Adipose tissue (tissue), 3 donors: ENCODE measurements around the gene HOXC9. TPM values are rescaled to one million over a fixed set of nuclear protein-coding genes. Genes with fewer than 3 reads are reported as not detected.

Experiments used
- H3K27ac ChIP-seq: one replicate; pipeline ENCODE4 v1.5.1; 2013; ENCODE audit warnings: low read depth, low read length
- WGBS, 3 donors: extraction: QIAGEN DNeasy Blood & Tissue Kit; methylation state at CpG; one replicate each; pipeline ENCODE4 v1.1.7; 2013; 5-methylcytosine and 5-hydroxymethylcytosine counted together
- polyA plus RNA-seq, 3 donors: library from polyadenylated mRNA; stranded (reverse); fragments of 200-250 nt; gene quantifications; one replicate each; pipeline ENCODE4 v1.2.3, GENCODE V29; 2013
- donor health status: healthy with polysubstance abuse.
- donor health status: Bipolar disorder and iron deficiency.
- donor health status: healthy.

Gene HOXC9
- polyA plus RNA-seq, 3 donors: 0.28 to 1.0 (median 0.45) TPM

- no peak overlapping the region for H3K27ac ChIP-seq
- 4 to 10% (median 7%) methylated on average over 46 to 60 of the region's 60 CpGs for WGBS, 3 donors
These were observed 5.5 kb upstream of the HOXC9 start for GRCh38 chr12:53994264-53995001.

GRCh38 chr12:53995002-53995377 is 5.0 kb upstream of the HOXC9 start:
- WGBS, 3 donors: 5 to 7% (median 7%) methylated on average over 17 of the region's 17 CpGs
- no peak overlapping the region for H3K27ac ChIP-seq

- H3K27ac ChIP-seq: no peak overlapping the region
- WGBS, 3 donors: 3 to 9% (median 5%) methylated on average over 48 of the region's 48 CpGs
These were observed 4.4 kb upstream of the HOXC9 start for GRCh38 chr12:53995378-53996239.

GRCh38 chr12:53996240-53997203 is 3.4 kb upstream of the HOXC9 start:
- 33 to 51% (median 36%) methylated on average over 28 to 29 of the region's 29 CpGs for WGBS, 3 donors

DNA sequence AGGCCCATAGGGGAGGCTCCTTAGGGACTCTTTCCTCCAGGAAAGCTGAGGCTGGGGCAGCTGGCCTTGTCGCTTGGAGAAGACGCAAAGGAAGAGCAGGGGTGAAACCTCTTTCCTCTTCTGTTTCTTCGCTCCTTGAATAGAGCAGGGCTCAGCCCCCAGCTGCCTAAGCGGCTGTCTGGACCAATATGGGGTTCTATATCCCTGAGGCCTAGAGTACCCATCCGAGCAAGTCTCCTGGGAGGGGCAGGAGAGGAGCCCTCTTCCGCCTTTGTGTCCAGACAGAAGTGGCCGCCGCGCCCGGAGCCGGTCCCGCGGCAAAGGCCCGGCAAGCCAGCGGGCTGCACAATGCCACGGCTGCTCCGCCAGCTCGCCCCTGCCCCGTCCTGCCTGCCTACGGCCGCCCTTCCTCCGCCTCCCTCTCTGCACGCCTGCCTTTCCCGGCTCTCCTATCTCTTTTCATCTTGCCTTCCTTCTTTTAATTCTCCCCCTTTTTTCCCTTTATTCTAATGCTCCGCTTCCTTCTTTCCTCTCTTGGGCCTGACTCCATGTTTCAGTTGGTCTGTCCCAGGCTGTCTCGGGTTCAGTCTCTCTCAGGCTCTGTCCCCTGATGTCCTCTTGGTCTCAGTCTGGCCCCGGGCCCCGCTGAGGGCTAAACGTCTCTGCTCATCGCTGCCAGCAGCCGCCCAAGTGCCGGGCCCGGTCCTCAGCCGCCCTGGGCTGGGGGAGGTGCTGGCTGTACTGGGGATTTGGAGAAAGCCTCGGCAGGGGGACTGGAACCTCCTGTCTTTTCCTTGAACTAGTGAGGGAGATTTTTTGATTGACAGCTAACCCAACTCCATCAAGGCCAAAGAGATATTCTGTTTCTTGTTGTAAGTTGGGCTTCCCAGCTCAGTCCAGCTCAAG is 2.5 kb upstream of the HOXC9 start:
- no peak overlapping the region for H3K27ac ChIP-seq
- WGBS, 3 donors: 7 to 15% (median 13%) methylated on average over 35 of the region's 35 CpGs

More at GRCh38 chr12:53996240-53997203, 3.4 kb upstream of the HOXC9 start:
- H3K27ac ChIP-seq: no peak overlapping the region

DNA sequence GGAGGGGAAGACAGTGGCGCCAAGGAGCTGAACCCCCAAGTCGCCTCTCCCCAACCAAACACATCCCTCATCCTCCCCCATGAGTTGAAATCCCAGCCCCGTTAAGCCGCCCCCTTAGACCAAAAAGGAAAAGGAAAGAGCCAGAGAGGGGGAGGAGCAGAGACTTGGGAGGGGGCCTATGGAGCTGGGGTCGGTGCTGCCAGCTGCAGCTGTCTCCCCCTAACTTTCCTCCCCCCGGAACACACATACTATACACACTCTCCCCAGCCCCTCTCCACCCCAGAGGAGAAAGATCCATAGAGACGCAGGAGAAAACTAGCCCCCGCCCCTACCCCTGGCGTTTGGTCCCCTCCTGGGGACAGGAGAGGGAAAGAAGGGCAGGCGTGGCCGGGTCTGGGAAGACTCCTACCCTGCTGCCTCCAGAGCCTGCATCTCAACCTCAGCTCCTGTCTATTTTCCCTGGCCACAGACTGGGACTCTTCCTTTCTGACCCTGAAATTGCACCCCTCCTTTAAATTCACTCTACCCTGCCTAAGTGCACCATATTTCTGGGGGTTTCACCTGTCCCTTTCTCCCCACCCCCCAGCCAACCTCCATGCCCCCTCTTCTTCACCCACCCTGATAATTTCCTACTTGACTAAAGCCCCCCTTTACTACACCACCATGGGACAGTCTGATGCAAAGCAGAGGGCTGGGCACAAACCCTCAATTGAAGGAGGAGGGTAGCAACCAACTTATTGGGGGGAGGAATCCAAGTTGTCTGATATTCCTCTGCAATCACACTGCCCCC is 1.7 kb upstream of the HOXC9 start:
- 9 to 19% (median 15%) methylated on average over 10 to 11 of the region's 11 CpGs for WGBS, 3 donors
- H3K27ac ChIP-seq: no peak overlapping the region

DNA sequence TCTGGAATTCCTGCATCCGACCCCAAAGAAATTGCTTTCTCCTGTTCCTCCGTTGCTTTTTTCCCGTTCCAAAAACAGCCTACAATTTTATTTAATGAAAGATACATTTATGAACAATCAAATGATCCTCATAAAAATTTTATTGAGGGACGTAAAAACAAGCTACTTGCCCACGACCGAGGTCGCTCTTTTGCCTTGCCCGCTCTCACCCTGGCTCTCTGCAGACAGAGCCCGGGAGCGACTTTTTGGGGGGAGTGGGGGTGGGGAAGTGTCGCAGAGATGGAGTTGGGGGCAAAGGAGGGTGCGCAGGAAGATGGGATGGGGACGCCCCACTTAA is 1.1 kb upstream of the HOXC9 start:
- H3K27ac ChIP-seq: no peak overlapping the region
- 10 to 14% (median 12%) methylated on average over 13 of the region's 13 CpGs for WGBS, 3 donors

DNA sequence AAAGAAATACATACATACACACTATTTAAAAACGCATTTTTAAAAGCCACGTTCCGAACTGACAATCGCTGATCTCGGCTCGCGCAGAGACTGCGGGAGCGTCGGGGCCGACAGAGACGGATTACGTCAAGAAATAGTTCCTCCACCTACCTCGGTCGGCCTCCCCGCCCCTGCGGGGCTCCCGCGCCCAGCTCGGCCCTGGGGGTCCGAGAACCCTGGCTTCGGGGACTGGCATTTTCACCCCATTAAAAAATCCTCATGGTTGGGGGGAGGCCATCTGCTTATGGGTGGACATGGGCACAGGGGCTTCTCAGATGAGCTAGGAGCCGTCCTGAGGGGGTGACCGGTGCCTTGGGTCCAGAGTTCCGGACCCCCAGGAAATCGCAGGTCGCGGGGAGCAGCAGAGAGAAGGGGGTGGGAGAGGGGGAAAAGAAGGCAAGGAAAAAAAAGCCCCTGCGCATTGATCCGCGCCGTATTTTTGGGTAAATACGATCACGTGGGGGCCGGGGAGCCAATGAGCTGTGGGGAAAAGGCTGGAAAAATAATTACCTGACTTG is 324 bp upstream of the HOXC9 start:
- no peak overlapping the region for H3K27ac ChIP-seq
- 2 to 4% (median 3%) methylated on average over 35 of the region's 35 CpGs for WGBS, 3 donors

- H3K27ac ChIP-seq: no peak overlapping the region
- 26 to 40% (median 30%) methylated on average over 8 of the region's 8 CpGs for WGBS, 3 donors
These were observed 1.6 kb downstream of the HOXC9 start for GRCh38 chr12:54001283-54002187.

- H3K27ac ChIP-seq: no peak overlapping the region
- 14 to 34% (median 27%) methylated on average over 19 of the region's 19 CpGs for WGBS, 3 donors
These were observed 2.4 kb downstream of the HOXC9 start for GRCh38 chr12:54002278-54002914.

DNA sequence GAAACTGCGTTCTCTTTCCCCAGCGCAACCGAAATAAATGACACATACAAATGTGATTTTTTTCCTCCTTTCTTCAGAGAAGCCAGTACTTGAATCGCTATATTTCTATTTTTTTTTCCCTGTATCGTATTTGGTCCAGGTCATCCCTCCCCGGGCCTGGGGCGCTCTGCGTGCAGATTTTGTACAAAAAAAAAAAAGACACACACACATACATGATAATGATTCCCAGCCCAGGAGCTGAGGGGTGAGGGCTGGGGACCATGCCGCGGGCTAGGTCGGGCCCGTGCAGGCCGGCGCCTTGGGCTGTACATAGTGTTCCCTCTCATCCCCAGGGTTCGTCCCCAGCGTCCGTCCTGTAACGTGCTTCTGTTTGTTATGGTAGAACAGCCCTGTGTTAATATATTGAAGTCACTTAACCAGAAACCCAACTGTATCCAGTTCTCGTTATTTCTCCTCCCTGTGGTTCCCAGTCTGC is 3.0 kb downstream of the HOXC9 start:
- no peak overlapping the region for H3K27ac ChIP-seq
- 18 to 45% (median 38%) methylated on average over 19 of the region's 19 CpGs for WGBS, 3 donors

DNA sequence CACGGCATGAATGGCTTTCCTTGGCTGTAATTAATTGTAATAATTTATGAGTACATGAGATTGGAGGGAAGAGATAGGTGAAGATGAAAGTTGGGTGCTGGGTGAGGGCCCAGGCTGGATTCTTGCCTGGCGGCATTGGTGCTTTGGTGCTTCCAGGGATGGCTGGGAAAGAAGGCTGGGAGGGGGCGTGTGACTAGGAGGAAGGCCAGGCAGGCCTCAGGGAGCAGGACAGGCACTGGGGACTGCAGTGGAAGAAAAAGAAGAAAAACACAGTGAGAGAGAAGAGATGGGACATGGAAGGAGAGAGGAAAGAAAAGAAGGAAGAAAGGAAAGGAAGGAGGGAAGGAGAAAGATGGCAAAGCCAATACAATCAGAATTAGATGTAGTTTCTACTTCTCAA is 3.7 kb downstream of the HOXC9 start:
- 29 to 55% (median 51%) methylated on average over 3 of the region's 3 CpGs for WGBS, 3 donors
- H3K27ac ChIP-seq: no peak overlapping the region

DNA sequence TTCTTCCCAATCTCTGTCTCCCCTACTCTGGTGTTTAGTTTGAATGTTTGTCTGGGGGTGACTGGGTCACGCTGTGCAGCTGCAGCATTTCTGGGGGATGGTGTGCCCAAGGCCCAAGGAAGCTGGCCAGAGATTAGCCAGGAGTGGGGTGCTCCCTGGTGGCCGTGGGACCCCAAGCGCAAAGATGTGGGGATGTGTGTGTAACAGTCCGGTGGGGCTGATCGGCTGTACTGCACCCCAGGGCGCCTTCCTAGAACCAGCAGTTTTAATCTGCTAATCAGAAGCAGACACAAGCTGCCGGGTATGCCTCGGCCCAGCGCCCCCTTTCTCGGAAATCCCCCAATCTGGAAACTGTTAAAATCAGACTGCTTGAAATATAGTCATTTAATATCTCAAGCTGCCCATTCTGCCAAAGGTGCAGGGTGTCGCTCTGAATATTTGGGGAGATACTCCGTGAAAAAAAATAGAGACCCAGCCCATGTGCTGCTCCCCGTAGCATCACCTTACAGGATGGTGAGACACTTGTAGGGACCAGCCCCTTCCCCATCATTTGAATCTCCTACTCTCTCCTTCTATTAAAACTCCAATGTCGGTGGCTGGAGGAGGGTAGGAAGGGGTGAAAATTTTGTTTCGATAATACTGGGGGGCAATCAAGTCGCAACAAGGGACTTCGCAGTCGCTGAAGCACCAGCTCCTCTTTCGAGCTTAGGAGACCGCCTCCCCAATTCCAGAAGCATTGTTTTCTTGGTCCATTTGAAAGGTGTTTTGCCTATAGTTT is 4.3 kb downstream of the HOXC9 start:
- no peak overlapping the region for H3K27ac ChIP-seq
- 19 to 31% (median 23%) methylated on average over 20 of the region's 20 CpGs for WGBS, 3 donors

DNA sequence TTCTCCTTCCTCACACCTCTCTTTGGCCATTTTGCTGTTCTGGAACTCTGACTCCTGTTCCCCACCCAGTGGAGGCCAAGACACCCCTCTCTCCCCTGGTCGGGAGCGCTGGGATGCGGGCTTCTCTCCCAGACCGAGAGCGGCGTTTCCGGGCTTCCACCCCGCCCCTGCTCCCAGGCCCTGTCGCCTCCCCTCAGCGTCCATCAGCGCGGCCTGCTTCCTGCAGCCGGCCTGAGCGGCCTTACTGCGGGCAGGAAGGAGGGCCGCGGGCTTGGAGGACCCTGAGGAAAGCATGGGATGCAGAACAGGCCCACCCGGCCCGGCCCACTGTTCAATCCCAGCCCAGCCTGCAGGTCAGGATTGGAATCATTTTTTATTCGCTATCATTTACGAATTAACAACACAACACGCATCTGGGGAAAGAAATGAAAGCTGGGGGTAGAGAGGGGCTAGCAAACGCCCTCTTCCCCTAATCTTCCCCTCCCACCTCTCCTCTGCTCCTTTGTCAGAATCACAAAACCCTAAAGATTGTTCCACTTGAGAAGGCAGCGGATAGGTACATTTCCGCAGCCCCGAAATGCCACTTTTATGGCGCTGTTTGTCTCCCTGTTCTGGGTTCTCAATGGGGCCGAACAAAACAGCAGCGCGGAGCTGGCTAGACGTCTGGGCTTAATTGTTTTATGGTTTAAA is 5.0 kb downstream of the HOXC9 start:
- H3K27ac ChIP-seq: no peak overlapping the region
- WGBS, 3 donors: 10 to 21% (median 15%) methylated on average over 31 of the region's 31 CpGs
